K562 (cell line): ENCODE measurements around the gene CREG2. TPM values are rescaled to one million over a fixed set of nuclear protein-coding genes. Genes with fewer than 3 reads are reported as not detected.

Experiments used
- ATAC-seq: fragments of 200-7000 bp; cut with Tn5 transposase; 3 replicates; pipeline ENCODE4 v1.9.1; 2020; ENCODE audit warnings: moderate library complexity
- BruUV-seq: library from RNA; stranded (reverse); fragments of 400-500 nt; replicated peaks from 2 replicates; lab custom pipeline; 2021; lab: Mats Ljungman, UMichigan
- CTCF ChIA-PET: fragments of 300-600 bp; formaldehyde crosslinking; extraction: SDS; loops from one replicate; lab custom pipeline; 2021; ENCODE audit warnings: low intra/inter-chr PET ratio; lab: Yijun Ruan, JAX
- POLR2A ChIA-PET: fragments of 300-600, 350-650 bp; sonication (Branson Sonifier 250); formaldehyde crosslinking; extraction: SDS; loops from one replicate; lab custom pipeline; 2021; ENCODE audit warnings: antibody characterized with exemption, inconsistent platforms; lab: Yijun Ruan, JAX
- DNase-seq, 4 experiments: peaks; one replicate each; pipeline versions ENCODE4 v3.0.0 to v3.0.0-alpha.2; 2011 to 2018; ENCODE audit warnings: low spot score in 3 of 4, mixed read lengths in 3 of 4; ENCODE audit errors: extremely low read depth in 1 of 4
- FAIRE-seq: peaks from 2 replicates; lab custom pipeline; 2011; peaks lifted over from hg19 to GRCh38; lab: Jason Lieb, UNC
- H2AFZ ChIP-seq: 2 replicates; pipeline ENCODE4 v1.6.0; 2011; ENCODE audit warnings: low read depth, low read length, control low read depth, inconsistent platforms
- H3K27ac ChIP-seq: fragments of 200-600 bp; 3 replicates; pipeline ENCODE4 v1.8.0; 2011; ENCODE audit warnings: low read depth, mild to moderate bottlenecking, control low read depth, inconsistent platforms, low read length, moderate library complexity, mixed read lengths; ENCODE audit errors: extremely low read depth
- H3K27me3 ChIP-seq, 2 experiments: fragments of 300-600 bp in 1 of 2; 2 replicates in 1 of 2; 3 replicates in 1 of 2; pipeline versions ENCODE4 v1.6.0 to v1.8.0; 2011; ENCODE audit warnings: inconsistent platforms in 2 of 2, low read length in 2 of 2, mild to moderate bottlenecking in 1 of 2, mixed read lengths in 1 of 2, moderate library complexity in 1 of 2; ENCODE audit not compliant: control insufficient read depth in 2 of 2, insufficient read depth in 2 of 2
- H3K36me3 ChIP-seq: fragments of 300-600 bp; 3 replicates; pipeline ENCODE4 v1.8.0; 2011; ENCODE audit warnings: mild to moderate bottlenecking, low read length, inconsistent platforms; ENCODE audit not compliant: control insufficient read depth, insufficient read depth
- H3K4me1 ChIP-seq, 2 experiments: fragments of 200-600 bp in 1 of 2; replicated peaks in 1 of 2; 2 replicates in 1 of 2; 3 replicates in 1 of 2; pipeline versions ENCODE4 v1.5.1 to v1.8.0; 2011; ENCODE audit warnings: inconsistent platforms in 2 of 2, low read length in 2 of 2, mild to moderate bottlenecking in 1 of 2, mixed read lengths in 1 of 2, moderate library complexity in 1 of 2; ENCODE audit not compliant: control insufficient read depth in 2 of 2, insufficient read depth in 2 of 2
- H3K4me2 ChIP-seq: 2 replicates; pipeline ENCODE4 v1.6.1; 2011; ENCODE audit warnings: low read length, control low read depth, inconsistent platforms, mixed read lengths; ENCODE audit not compliant: insufficient read depth
- H3K4me3 ChIP-seq: fragments of 200-600 bp; sonication (generic), shearing (Covaris generic); 2 replicates; pipeline ENCODE4 v1.5.1; 2016; ENCODE audit warnings: control low read depth, inconsistent platforms
- H3K79me2 ChIP-seq: fragments of 200-600 bp; 3 replicates; pipeline ENCODE4 v1.8.0; 2011; ENCODE audit warnings: low read length, inconsistent platforms; ENCODE audit not compliant: control insufficient read depth, insufficient read depth
- H3K9ac ChIP-seq, 2 experiments: 2 replicates each; pipeline versions ENCODE4 v1.6.0 to v1.6.1; 2011; ENCODE audit warnings: low read depth in 2 of 2, low read length in 2 of 2, control low read depth in 1 of 2, inconsistent platforms in 1 of 2, mild to moderate bottlenecking in 1 of 2, mixed read lengths in 1 of 2; ENCODE audit not compliant: insufficient read depth in 1 of 2
- H3K9me1 ChIP-seq: one replicate; pipeline ENCODE4 v1.6.0; 2011; ENCODE audit warnings: inconsistent platforms, mild to moderate bottlenecking, low read length, moderate library complexity; ENCODE audit not compliant: control insufficient read depth, insufficient read depth
- H3K9me3 ChIP-seq: replicated peaks from 2 replicates; pipeline ENCODE4 v1.5.1; 2011; ENCODE audit warnings: low read depth, low read length, inconsistent platforms; ENCODE audit not compliant: control insufficient read depth, insufficient read depth
- H4K20me1 ChIP-seq: replicated peaks from 2 replicates; pipeline ENCODE4 v1.6.1; 2011; ENCODE audit warnings: low read length, inconsistent platforms, mixed read lengths; ENCODE audit not compliant: control insufficient read depth, insufficient read depth
- FOS ChIP-seq: IDR thresholded peaks from 3 replicates; pipeline ENCODE4 v1.6.1; 2011; ENCODE audit not compliant: insufficient read length; ENCODE audit errors: extremely low read depth
- HNRNPUL1 ChIP-seq: fragments of 200-400 bp; formaldehyde crosslinking; IDR thresholded peaks from 2 replicates; pipeline ENCODE4 v1.6.1; 2017; ENCODE audit warnings: low read length
- JUN ChIP-seq, 2 experiments: sonication (generic) in 1 of 2; formaldehyde crosslinking in 1 of 2; IDR thresholded peaks; 2 replicates each; pipeline versions ENCODE4 v1.6.1 to v1.8.0; 2012 to 2022; ENCODE audit warnings: borderline replicate concordance in 2 of 2, mild to moderate bottlenecking in 2 of 2, improper control_type of control experiment in 1 of 2, low read depth in 1 of 2, low read length in 1 of 2, missing genetic modification reagents in 1 of 2
- MLLT1 ChIP-seq, 2 experiments: fragments of 450-650 bp; IDR thresholded peaks; 2 replicates each; pipeline ENCODE4 v1.6.1; 2016
- MTA3 ChIP-seq: fragments of 450-650 bp; formaldehyde crosslinking; IDR thresholded peaks from 2 replicates; pipeline ENCODE4 v1.6.1; 2017; ENCODE audit warnings: mild to moderate bottlenecking, borderline replicate concordance
- POLR2B ChIP-seq: fragments of 450-650 bp; IDR thresholded peaks from 2 replicates; pipeline ENCODE4 v1.6.1; 2018; ENCODE audit warnings: low read depth; ENCODE audit not compliant: partially characterized antibody
- PREB ChIP-seq: sonication (generic); formaldehyde crosslinking; IDR thresholded peaks from 2 replicates; pipeline ENCODE4 v1.8.1; 2023; ENCODE audit warnings: mild to moderate bottlenecking, missing genetic modification reagents
- PRPF4 ChIP-seq: fragments of 200-400 bp; formaldehyde crosslinking; IDR thresholded peaks from one replicate; pipeline ENCODE4 v1.6.1; 2017; ENCODE audit warnings: low read length, low read depth, mild to moderate bottlenecking; ENCODE audit not compliant: insufficient read depth, poor library complexity, severe bottlenecking
- SRSF3 ChIP-seq: fragments of 200-400 bp; formaldehyde crosslinking; IDR thresholded peaks from 2 replicates; pipeline ENCODE4 v1.6.1; 2016; ENCODE audit warnings: mild to moderate bottlenecking, low read length, moderate library complexity; ENCODE audit not compliant: insufficient read depth
- THAP7 ChIP-seq: fragments of 250-450 bp; sonication (Bioruptor Pico); IDR thresholded peaks from 2 replicates; pipeline ENCODE4 v1.5.0; 2021
- WHSC1 ChIP-seq: IDR thresholded peaks from one replicate; pipeline ENCODE4 v1.6.1; 2012; ENCODE audit warnings: low read length, control low read depth, inconsistent platforms
- ZNF140 ChIP-seq: fragments of 250-450 bp; sonication (Bioruptor Pico); IDR thresholded peaks from 2 replicates; pipeline ENCODE4 v1.8.0; 2021; ENCODE audit warnings: moderate library complexity, mild to moderate bottlenecking, inconsistent platforms
- ZNF354B ChIP-seq: fragments of 250-450 bp; sonication (Bioruptor Pico); IDR thresholded peaks from 2 replicates; pipeline ENCODE4 v1.4.0; 2020
- ZNF561 ChIP-seq: fragments of 450-650 bp; formaldehyde crosslinking; conservative IDR thresholded peaks from 2 replicates; pipeline ENCODE4 v1.4.0; 2020; ENCODE audit warnings: mild to moderate bottlenecking, moderate library complexity
- ZNF57 ChIP-seq: fragments of 450-650 bp; formaldehyde crosslinking; IDR thresholded peaks from 2 replicates; pipeline ENCODE4 v1.4.0; 2020; ENCODE audit warnings: mild to moderate bottlenecking, moderate library complexity
- ZNF609 ChIP-seq: sonication (generic); formaldehyde crosslinking; IDR thresholded peaks from 2 replicates; pipeline ENCODE4 v1.8.1; 2023; ENCODE audit warnings: missing genetic modification reagents, mild to moderate bottlenecking, borderline replicate concordance
- in situ Hi-C: fragments of 300-500 bp; cut with MboI; formaldehyde crosslinking; loops from 4 replicates; pipeline ENCODE4 v1.15.0; 2018; ENCODE audit warnings: inconsistent platforms, mixed read lengths
- intact Hi-C: fragments of 100-400 bp; cut with micrococcal nuclease; formaldehyde crosslinking; loops from 2 replicates; pipeline ENCODE4 v1.14.2; 2022
- polyA plus RNA-seq, 8 experiments: library from polyadenylated mRNA; depleted of rRNA in 4 of 8; stranded (reverse) in 5 of 8; unstranded in 3 of 8; fragments of >200 nt; fragmentation: Nextera tagmentation in 2 of 8; fragmentation: Illumina TruSeq in 1 of 8; extraction: Ambion mirVana in 2 of 8; extraction: Trizol in 1 of 8; gene quantifications; 2 replicates each; pipeline versions ENCODE4 v1.2.1 to v1.2.3, GENCODE V29; 2011 to 2014; ENCODE audit warnings: inconsistent platforms in 1 of 8, missing spikeins in 1 of 8
- total RNA-seq, 7 experiments: library from RNA; depleted of rRNA in 6 of 7; stranded (reverse); fragments of >200 nt in 6 of 7; fragmentation: Illumina TruSeq in 2 of 7; extraction: Trizol in 2 of 7; gene quantifications; 2 replicates each; pipeline versions ENCODE4 v1.2.1 to v1.2.3, GENCODE V29; 2011 to 2021; ENCODE audit warnings: low replicate concordance in 1 of 7

The CREG2 gene
- total and polyA plus RNA-seq, 9 of the 15 experiments (the other 6 are each of a cell fraction or from before 2014, with no cell fraction given), result not detected

- Histone ChIP-seq H3K9me3 (no peaks in the 10 kb centered on the region), H2AFZ (no peak overlapping the region), H3K27me3 (peaks cover 17 to 32% of the 10 kb centered on the region in 2 experiments; a peak in 4 of 5 replicates), H3K4me2 (no peak overlapping the region), H3K4me1 (peaks cover 0 to 4% of the 10 kb centered on the region in 2 experiments; a peak in 1 of 5 replicates), H4K20me1 (no peaks in the 10 kb centered on the region), H3K27ac (no peak overlapping the region), H3K4me3 (no peak overlapping the region), H3K9ac (no peak overlapping the region), H3K9me1 (no peaks in the 10 kb centered on the region), H3K36me3 (no peaks in the 10 kb centered on the region), H3K79me2 (no peaks in the 10 kb centered on the region)
- no peak for DNase-seq
- in situ Hi-C loops, result no loop called here
- no TSS peak for BruUV-seq
- no peak for ATAC-seq
- POLR2A ChIA-PET, result no interaction called here
- intact Hi-C loops, result no loop called here
- CTCF ChIA-PET, result no interaction called here
- FAIRE-seq, result no peak
- TF ChIP-seq POLR2B (no peak), ZNF609 (CRISPR knock-in tag) (no peak), WHSC1 (no peak), PRPF4 (no peak), ZNF57 (CRISPR knock-in tag) (no peak), SRSF3 (no peak), MLLT1 (IDR thresholded peaks at IDR 0.05) (no peak), HNRNPUL1 (no peak), THAP7 (no peak), ZNF561 (CRISPR knock-in tag) (no peak), MTA3 (no peak), ZNF354B (CRISPR knock-in tag) (no peak), JUN (IDR thresholded peaks at IDR 0.05; ENCODE audit: borderline replicate concordance, low read depth, low read length) (no peak), JUN (CRISPR knock-in tag; IDR thresholded peaks at IDR 0.05; ENCODE audit: borderline replicate concordance) (no peak), FOS (no peak), ZNF140 (CRISPR knock-in tag) (no peak), PREB (CRISPR knock-in tag) (no peak)
Observed at GRCh38 chr2:101357376-101357775, 29.9 kb downstream of the CREG2 start.
